Lower leg skin (tissue), 4 donors: ENCODE measurements around the gene SOX5. TPM values are rescaled to one million over a fixed set of nuclear protein-coding genes. Genes with fewer than 3 reads are reported as not detected.
"Not testable (repeated sequence)": the region's sequence is repeated elsewhere in the genome, so short reads cannot be mapped to it uniquely, and the experiment has no call there.

Source experiments
- DNase-seq, 2 donors: peaks; one replicate each; pipeline ENCODE4 v3.0.0-alpha.2; 2019; ENCODE audit warnings: low spot score in 2 of 2
- H3K4me3 ChIP-seq: fragments of 200-600 bp; sonication (generic); 2 replicates; pipeline ENCODE4 v1.5.1; 2017; ENCODE audit warnings: mild to moderate bottlenecking, low read depth; ENCODE audit not compliant: poor library complexity, severe bottlenecking
- CTCF ChIP-seq, 3 donors: fragments of 450-650 bp; IDR thresholded peaks; one replicate each; pipeline ENCODE4 v1.5.1; 2016; ENCODE audit warnings: antibody characterized with exemption in 3 of 3, mild to moderate bottlenecking in 3 of 3, moderate library complexity in 2 of 3
- POLR2A ChIP-seq, 2 donors: fragments of 450-650 bp; IDR thresholded peaks; one replicate each; pipeline ENCODE4 v1.6.1; 2016 to 2017; ENCODE audit warnings: antibody characterized with exemption in 2 of 2, mild to moderate bottlenecking in 1 of 2, moderate library complexity in 1 of 2
- WGBS, 2 donors: methylation state at CpG; one replicate each; pipeline ENCODE4 v1.1.5; 2018; 5-methylcytosine and 5-hydroxymethylcytosine counted together
- intact Hi-C: fragments of 100-400 bp; cut with DNase I; formaldehyde crosslinking; loops from one replicate; pipeline ENCODE4 v1.15.0; 2023; ENCODE audit warnings: low total_unique reads
- total RNA-seq, 4 donors: library from RNA; depleted of rRNA; stranded (reverse); fragments of >200 nt; gene quantifications; one replicate each; pipeline ENCODE4 v1.1.0, GENCODE V29; 2016

SOX5 gene
- total RNA-seq, 4 donors from 2014 or later = 23.7 to 59.7 (median 33.6) TPM

GRCh38 chr12:23831739-23832138 is 117.7 kb downstream of the SOX5 start:
- WGBS, 2 donors = 80 to 82% methylated on average over 3 of the region's 3 CpGs
- DNase-seq = no peak
- H3K4me3 ChIP-seq = no peak overlapping the region
- TF ChIP-seq POLR2A (IDR thresholded peaks at IDR 0.05) (no peak), CTCF (IDR thresholded peaks at IDR 0.05) (no peak)
- intact Hi-C loops = no loop called here

- TF ChIP-seq POLR2A (IDR thresholded peaks at IDR 0.05) (no peak), CTCF (IDR thresholded peaks at IDR 0.05) (no peak)
- H3K4me3 ChIP-seq = no peak overlapping the region
- intact Hi-C loops = no loop called here
- 65 to 77% methylated on average over 2 of the region's 2 CpGs for WGBS, 2 donors
- no peak for DNase-seq
Observed at GRCh38 chr12:23830210-23830609, 119.3 kb downstream of the SOX5 start.

- no peak for DNase-seq
- intact Hi-C loops = no loop called here
- 92 to 93% methylated on average over 2 of the region's 2 CpGs for WGBS, 2 donors
Observed at GRCh38 chr12:23827353-23827752, 122.1 kb downstream of the SOX5 start.

GRCh38 chr12:23825124-23825523 is 124.3 kb downstream of the SOX5 start:
- DNase-seq = peak in 1 of 2 donors; percentile 65
- WGBS, 2 donors = 95 to 96% methylated on average over 11 of the region's 11 CpGs
- H3K4me3 ChIP-seq, intact Hi-C loops: not testable (repeated sequence)

More at GRCh38 chr12:23827353-23827752, 122.1 kb downstream of the SOX5 start:
- no peak for TF ChIP-seq CTCF (IDR thresholded peaks at IDR 0.05)
- TF ChIP-seq POLR2A (IDR thresholded peaks at IDR 0.05) = no peak
- no peak overlapping the region for H3K4me3 ChIP-seq

GRCh38 chr12:23824358-23824757 is 125.1 kb downstream of the SOX5 start:
- WGBS, 2 donors = 83 to 87% methylated on average over 7 to 8 of the region's 8 CpGs
- intact Hi-C loops = no loop called here
- peak in 1 of 2 donors; percentile 61 for DNase-seq
- H3K4me3 ChIP-seq = no peak overlapping the region
- TF ChIP-seq CTCF (IDR thresholded peaks at IDR 0.05) = no peak
- TF ChIP-seq POLR2A (IDR thresholded peaks at IDR 0.05) = no peak

- H3K4me3 ChIP-seq, DNase-seq, intact Hi-C loops: not testable (repeated sequence)
Observed at GRCh38 chr12:23822883-23823282, 126.6 kb downstream of the SOX5 start.

- intact Hi-C loops = no loop called here
- no peak overlapping the region for H3K4me3 ChIP-seq
- TF ChIP-seq CTCF (IDR thresholded peaks at IDR 0.05) (no peak), POLR2A (IDR thresholded peaks at IDR 0.05) (no peak)
- WGBS, 2 donors = 95 to 98% methylated on average over 2 of the region's 2 CpGs
- DNase-seq = no peak
Observed at GRCh38 chr12:23817345-23817744, 132.1 kb downstream of the SOX5 start.
